Ascending aorta (tissue), 2 donors: ENCODE results near the gene CCM2L. TPM values are rescaled to one million over a fixed set of nuclear protein-coding genes. Genes with fewer than 3 reads are reported as not detected.

Experiments
- DNase-seq, 2 donors: peaks; one replicate each; pipeline ENCODE4 v3.0.0-alpha.2; 2019; ENCODE audit warnings: low spot score in 2 of 2
- H3K27ac ChIP-seq, 2 donors: fragments of 200-600 bp; sonication (generic); one replicate each; pipeline ENCODE4 v1.5.1; 2016 to 2017; ENCODE audit warnings: mild to moderate bottlenecking in 1 of 2
- H3K27me3 ChIP-seq: fragments of 200-600 bp; sonication (generic); one replicate; pipeline ENCODE4 v1.5.1; 2017
- H3K36me3 ChIP-seq, 2 donors: fragments of 200-600 bp; sonication (generic); one replicate each; pipeline ENCODE4 v1.5.1; 2016
- H3K4me1 ChIP-seq, 2 donors: fragments of 200-600 bp; sonication (generic); one replicate each; pipeline ENCODE4 v1.5.1; 2016 to 2017; ENCODE audit warnings: mild to moderate bottlenecking in 1 of 2
- H3K4me3 ChIP-seq, 2 donors: fragments of 200-600 bp; sonication (generic); one replicate each; pipeline ENCODE4 v1.5.1; 2016 to 2017; ENCODE audit warnings: mild to moderate bottlenecking in 1 of 2
- H3K9me3 ChIP-seq, 2 donors: fragments of 200-600 bp; sonication (generic); one replicate each; pipeline ENCODE4 v1.5.1; 2016
- CTCF ChIP-seq, 3 experiments: fragments of 200-600 bp in 2 of 3; fragments of 450-650 bp in 1 of 3; sonication (generic) in 2 of 3; IDR thresholded peaks; one replicate each; pipeline ENCODE4 v1.5.1; 2016 to 2019; ENCODE audit warnings: antibody characterized with exemption in 3 of 3, mild to moderate bottlenecking in 1 of 3, moderate library complexity in 1 of 3
- intact Hi-C: fragments of 100-400 bp; cut with DNase I; formaldehyde crosslinking; loops from one replicate; pipeline ENCODE4 v1.15.1; 2023
- total RNA-seq: library from RNA; depleted of rRNA; stranded (reverse); fragments of >200 nt; gene quantifications from one replicate; pipeline ENCODE4 v1.1.0, GENCODE V29; 2016

The CCM2L gene
- total RNA-seq, 1 donor from 2014 or later, result 38.6 TPM

DNA sequence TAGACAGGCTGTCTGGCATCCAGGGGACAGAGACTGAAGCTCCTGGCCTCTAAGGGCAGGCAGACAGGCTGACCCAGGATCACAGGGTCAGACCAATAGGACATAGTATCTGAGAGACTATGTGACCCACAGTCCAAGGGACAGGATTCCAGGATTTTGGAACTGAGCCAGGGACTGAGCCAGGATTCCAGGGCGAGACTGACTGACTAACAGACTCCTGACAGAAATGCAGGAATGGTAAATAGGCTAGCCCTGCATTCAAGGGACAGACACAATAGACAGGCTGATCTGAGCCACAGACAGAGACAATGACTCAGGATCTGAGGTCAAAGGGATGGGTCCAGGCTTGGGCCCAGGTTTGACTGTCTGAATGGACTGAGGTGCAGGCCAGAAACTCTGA lies 22.5 kb upstream of the CCM2L start:
- H3K4me1 ChIP-seq, result no peaks in the 10 kb centered on the region
- no peak for TF ChIP-seq CTCF (IDR thresholded peaks at IDR 0.05)
- no peak overlapping the region for H3K4me3 ChIP-seq
- H3K9me3 ChIP-seq, result no peaks in the 10 kb centered on the region
- intact Hi-C loops, result no loop called here
- H3K27ac ChIP-seq, result no peak overlapping the region
- H3K27me3 ChIP-seq, result no peaks in the 10 kb centered on the region
- DNase-seq, result no peak
- H3K36me3 ChIP-seq, result no peaks in the 10 kb centered on the region

- Histone ChIP-seq H3K27me3 (no peaks in the 10 kb centered on the region), H3K4me1 (no peaks in the 10 kb centered on the region), H3K36me3 (no peaks in the 10 kb centered on the region), H3K27ac (no peak overlapping the region), H3K4me3 (no peak overlapping the region), H3K9me3 (no peaks in the 10 kb centered on the region)
- DNase-seq, result no peak
- intact Hi-C loops, result no loop called here
- no peak for TF ChIP-seq CTCF (IDR thresholded peaks at IDR 0.05)
These were observed 21.7 kb upstream of the CCM2L start for GRCh38 chr20:31988430-31989015.

GRCh38 chr20:31989030-31989645 lies 21.1 kb upstream of the CCM2L start:
- TF ChIP-seq CTCF (IDR thresholded peaks at IDR 0.05), result no peak

DNA sequence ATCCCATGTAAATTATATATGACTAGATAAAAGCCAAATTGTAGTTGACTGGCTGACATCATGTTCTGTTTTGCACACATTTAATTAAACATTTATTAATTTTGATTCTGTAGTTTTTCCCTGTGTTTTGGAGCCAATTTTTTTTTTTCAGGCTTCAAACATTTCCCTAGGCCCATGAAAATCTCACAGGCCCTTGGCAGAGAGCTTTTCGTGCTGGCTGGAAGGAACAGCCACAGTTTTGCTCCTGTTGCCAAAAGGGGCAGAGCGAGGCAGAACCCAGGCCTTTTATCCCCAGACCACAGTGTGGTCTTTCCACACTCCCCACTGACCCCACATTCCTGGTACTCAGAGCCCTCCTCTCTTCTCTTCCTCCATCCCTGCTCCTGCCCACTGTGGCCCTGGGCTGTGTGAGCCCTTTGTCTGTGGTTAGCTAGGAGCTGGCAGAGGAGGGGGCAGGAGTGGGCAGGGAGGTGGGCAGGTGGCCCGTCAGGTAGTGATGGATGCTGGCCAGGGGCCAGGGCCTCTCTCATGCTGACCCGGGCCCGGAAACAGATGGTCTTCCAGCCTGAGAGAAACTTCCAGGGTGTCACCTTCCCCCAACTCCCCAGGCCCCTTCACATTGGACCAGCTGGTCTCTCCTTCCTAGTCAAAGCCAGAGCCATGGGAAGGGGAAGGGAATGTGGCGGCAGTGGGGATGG lies 19.4 kb upstream of the CCM2L start:
- Histone ChIP-seq H3K4me3 (no peak overlapping the region), H3K27me3 (no peaks in the 10 kb centered on the region), H3K4me1 (no peaks in the 10 kb centered on the region), H3K9me3 (no peaks in the 10 kb centered on the region), H3K27ac (no peak overlapping the region), H3K36me3 (no peaks in the 10 kb centered on the region)
- intact Hi-C loops, result no loop called here
- no peak for DNase-seq
- no peak for TF ChIP-seq CTCF (IDR thresholded peaks at IDR 0.05)

More at GRCh38 chr20:31989030-31989645, 21.1 kb upstream of the CCM2L start:
- intact Hi-C loops, result no loop called here
- Histone ChIP-seq H3K4me1 (no peaks in the 10 kb centered on the region), H3K36me3 (no peaks in the 10 kb centered on the region), H3K27ac (no peak overlapping the region), H3K9me3 (no peaks in the 10 kb centered on the region), H3K4me3 (no peak overlapping the region), H3K27me3 (no peaks in the 10 kb centered on the region)
- DNase-seq, result no peak

DNA sequence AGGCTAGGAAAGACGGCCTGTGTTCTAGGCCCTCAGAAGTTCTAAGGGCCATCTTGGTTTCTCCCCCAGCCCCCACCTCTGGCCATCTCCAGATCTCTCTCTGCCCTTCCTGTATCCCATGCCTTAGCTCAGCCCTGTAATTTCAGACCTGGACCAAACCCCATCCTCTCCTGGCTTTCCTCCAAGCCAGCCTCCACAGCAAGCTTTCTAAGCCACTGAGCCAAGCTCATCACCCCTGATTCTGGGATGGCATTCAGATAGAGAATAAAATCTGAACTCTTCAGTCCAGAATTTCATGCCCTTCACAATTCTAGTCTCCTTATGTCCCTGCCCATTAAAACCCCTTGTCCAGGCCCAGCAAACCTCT lies 18.9 kb upstream of the CCM2L start:
- Histone ChIP-seq H3K27me3 (no peaks in the 10 kb centered on the region), H3K4me3 (no peak overlapping the region), H3K36me3 (no peaks in the 10 kb centered on the region), H3K27ac (no peak overlapping the region), H3K9me3 (no peaks in the 10 kb centered on the region), H3K4me1 (no peaks in the 10 kb centered on the region)
- DNase-seq, result no peak
- no peak for TF ChIP-seq CTCF (IDR thresholded peaks at IDR 0.05)
- intact Hi-C loops, result no loop called here
